ENCODE data around the gene PTGER1. TPM values are rescaled to one million over a fixed set of nuclear protein-coding genes. Genes with fewer than 3 reads are reported as not detected.

Gene PTGER1
- total and polyA plus RNA-seq, 9 of the 15 experiments (the other 6 are each of a cell fraction or from before 2014, with no cell fraction given) = 0.06 to 0.36 (median 0.31) TPM; not detected in 5

- TF ChIP-seq PATZ1 (CRISPR knock-in tag; IDR thresholded peaks at IDR 0.05; ENCODE audit: borderline replicate concordance) (no peak), TRIM28 (IDR thresholded peaks at IDR 0.05) (no peak), THAP12 (CRISPR knock-in tag; IDR thresholded peaks at IDR 0.05) (no peak), ZNF507 (tag; conservative IDR thresholded peaks at IDR 0.05) (no peak), SMAD1 (IDR thresholded peaks at IDR 0.05; ENCODE audit: low read depth, low read length, partially characterized antibody) (no peak), CBX3 (IDR thresholded peaks at IDR 0.05; ENCODE audit: borderline replicate concordance in 1 of 2, low read length in 2 of 2) (peak in 1 of 2 experiments; percentile 59; a peak in 1 of 3 replicates), PTRF (tag; IDR thresholded peaks at IDR 0.05) (no peak), BRD4 (IDR thresholded peaks at IDR 0.05) (0 out of 2 replicates have a peak, but pooled peaks have one; percentile 15), ZNF277 (CRISPR knock-in tag; IDR thresholded peaks at IDR 0.05; ENCODE audit: borderline replicate concordance) (no peak), THAP7 (CRISPR knock-in tag; IDR thresholded peaks at IDR 0.05) (no peak), MEF2A (IDR thresholded peaks at IDR 0.05; ENCODE audit: control insufficient read depth, low read depth, low read length) (no peak), ID3 (CRISPR knock-in tag; IDR thresholded peaks at IDR 0.05) (no peak), ID3 (tag; IDR thresholded peaks at IDR 0.05) (no peak), ZZZ3 (IDR thresholded peaks at IDR 0.05) (no peak), ZNF764 (CRISPR knock-in tag; IDR thresholded peaks at IDR 0.05; ENCODE audit: low read depth) (no peak), ZBTB8A (IDR thresholded peaks at IDR 0.05; ENCODE audit: partially characterized antibody) (no peak), RBM17 (IDR thresholded peaks at IDR 0.05; ENCODE audit: borderline replicate concordance, low read depth, low read length) (no peak), STAG1 (CRISPR knock-in tag; IDR thresholded peaks at IDR 0.05; ENCODE audit: borderline replicate concordance) (no peak), NFE2 (IDR thresholded peaks at IDR 0.05; ENCODE audit: low read depth) (no peak), JUND (IDR thresholded peaks at IDR 0.05; ENCODE audit: borderline replicate concordance, low read depth, low read length) (peak; percentile 84), JUND (tag; IDR thresholded peaks at IDR 0.05; ENCODE audit: borderline replicate concordance, low read depth, low read length) (peak; percentile 67; the same call in 2 of the 3 replicates), KLF1 (tag; IDR thresholded peaks at IDR 0.05) (0 out of 2 replicates have a peak, but pooled peaks have one; percentile 28)
These were observed 40.4 kb downstream of the PTGER1 start (continued) for GRCh38 chr19:14434543-14435319.
